Activated CD8-positive, alpha-beta T cell treated with anti-CD3 and anti-CD28 coated beads for 36 hours (primary cell): ENCODE data around the gene ZNF77. TPM values are rescaled to one million over a fixed set of nuclear protein-coding genes. Genes with fewer than 3 reads are reported as not detected.
"Not testable (repeated sequence)": the region's sequence is repeated elsewhere in the genome, so short reads cannot be mapped to it uniquely, and the experiment has no call there.

ENCODE experiments used
- ATAC-seq: fragments of 200-7000 bp; cut with Tn5 transposase; one replicate; pipeline ENCODE4 v1.10.0; 2021; ENCODE audit warnings: mild to moderate bottlenecking, moderate library complexity
- CTCF ChIA-PET: fragments of 350-600 bp; sonication (Branson Sonifier 250); formaldehyde crosslinking; loops from one replicate; lab custom pipeline; 2021; ENCODE audit warnings: antibody characterized with exemption; lab: Charles Lee
- POLR2A ChIA-PET: fragments of 350-600 bp; sonication (Branson Sonifier 250); formaldehyde crosslinking; loops from one replicate; lab custom pipeline; 2021; ENCODE audit warnings: antibody characterized with exemption; lab: Charles Lee
- DNase-seq: peaks from one replicate; pipeline ENCODE4 v3.0.0-alpha.2; 2020
- H3K27ac Mint-ChIP-seq: one replicate; pipeline ENCODE4 v1.8.0; 2021; ENCODE audit warnings: mild to moderate bottlenecking, mixed read lengths
- H3K27me3 Mint-ChIP-seq: one replicate; pipeline ENCODE4 v1.8.0; 2021; ENCODE audit warnings: mixed read lengths
- H3K36me3 Mint-ChIP-seq: one replicate; pipeline ENCODE4 v1.8.0; 2021; ENCODE audit warnings: low read depth, mixed read lengths
- H3K4me1 Mint-ChIP-seq: one replicate; pipeline ENCODE4 v1.8.0; 2021; ENCODE audit warnings: low read depth, mixed read lengths
- H3K4me3 Mint-ChIP-seq: one replicate; pipeline ENCODE4 v1.8.0; 2021; ENCODE audit warnings: mild to moderate bottlenecking, moderate library complexity, mixed read lengths
- H3K9me3 Mint-ChIP-seq: one replicate; pipeline ENCODE4 v1.8.0; 2021; ENCODE audit warnings: mixed read lengths
- intact Hi-C: fragments of 100-400 bp; cut with micrococcal nuclease; formaldehyde crosslinking; loops from one replicate; pipeline ENCODE4 v1.10.0; 2022
- total RNA-seq, 2 experiments: library from RNA; stranded (reverse); gene quantifications; one replicate each; pipeline ENCODE4 v1.2.3, GENCODE V29; 2021
- TF ChIP-seq, protein P1 (sequence below): fragments of 200-600 bp; IDR thresholded peaks from one replicate; pipeline ENCODE4 v1.8.0; 2022; ENCODE audit warnings: antibody characterized with exemption, mild to moderate bottlenecking

ZNF77 gene
- total RNA-seq, 2 experiments from 2014 or later: 2.6 to 2.8 TPM

DNA sequence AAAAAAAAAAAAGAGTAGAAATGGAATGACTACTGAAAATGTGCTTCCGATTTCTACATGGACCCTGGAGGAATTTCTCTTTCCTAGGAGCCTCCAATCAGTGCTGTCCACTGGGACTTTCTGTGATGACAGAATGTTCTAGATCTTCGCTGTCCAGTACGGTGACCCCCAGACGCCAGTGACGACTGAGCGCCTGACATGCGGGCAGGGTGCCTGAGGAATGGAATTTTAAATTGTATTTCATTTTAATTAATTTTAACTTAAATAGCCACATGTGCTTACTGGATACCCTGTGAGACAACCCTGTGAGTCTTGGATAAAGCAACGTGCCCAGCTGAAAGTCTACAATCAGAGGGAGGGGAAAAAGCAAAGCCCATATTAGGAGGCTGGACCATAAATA lies 28.5 kb upstream of the ZNF77 start:
- ChIA-PET POLR2A (no interaction called here), CTCF (interaction anchor here (5.2 kb wide), 1 partner anchor 22 kb away, joined by 22 read pairs; no protein-coding TSS in a partner anchor)
- Mint-ChIP-seq H3K27ac (no peak overlapping the region), H3K27me3 (peaks cover 5% of the 10 kb centered on the region), H3K36me3 (no peaks in the 10 kb centered on the region), H3K9me3 (no peaks in the 10 kb centered on the region), H3K4me3 (no peak overlapping the region), H3K4me1 (peaks cover 18% of the 10 kb centered on the region)
- intact Hi-C loops: no loop called here
- ATAC-seq: no peak
- DNase-seq: no peak
- TF ChIP-seq, protein P1, sequence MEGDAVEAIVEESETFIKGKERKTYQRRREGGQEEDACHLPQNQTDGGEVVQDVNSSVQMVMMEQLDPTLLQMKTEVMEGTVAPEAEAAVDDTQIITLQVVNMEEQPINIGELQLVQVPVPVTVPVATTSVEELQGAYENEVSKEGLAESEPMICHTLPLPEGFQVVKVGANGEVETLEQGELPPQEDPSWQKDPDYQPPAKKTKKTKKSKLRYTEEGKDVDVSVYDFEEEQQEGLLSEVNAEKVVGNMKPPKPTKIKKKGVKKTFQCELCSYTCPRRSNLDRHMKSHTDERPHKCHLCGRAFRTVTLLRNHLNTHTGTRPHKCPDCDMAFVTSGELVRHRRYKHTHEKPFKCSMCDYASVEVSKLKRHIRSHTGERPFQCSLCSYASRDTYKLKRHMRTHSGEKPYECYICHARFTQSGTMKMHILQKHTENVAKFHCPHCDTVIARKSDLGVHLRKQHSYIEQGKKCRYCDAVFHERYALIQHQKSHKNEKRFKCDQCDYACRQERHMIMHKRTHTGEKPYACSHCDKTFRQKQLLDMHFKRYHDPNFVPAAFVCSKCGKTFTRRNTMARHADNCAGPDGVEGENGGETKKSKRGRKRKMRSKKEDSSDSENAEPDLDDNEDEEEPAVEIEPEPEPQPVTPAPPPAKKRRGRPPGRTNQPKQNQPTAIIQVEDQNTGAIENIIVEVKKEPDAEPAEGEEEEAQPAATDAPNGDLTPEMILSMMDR: no peak

DNA sequence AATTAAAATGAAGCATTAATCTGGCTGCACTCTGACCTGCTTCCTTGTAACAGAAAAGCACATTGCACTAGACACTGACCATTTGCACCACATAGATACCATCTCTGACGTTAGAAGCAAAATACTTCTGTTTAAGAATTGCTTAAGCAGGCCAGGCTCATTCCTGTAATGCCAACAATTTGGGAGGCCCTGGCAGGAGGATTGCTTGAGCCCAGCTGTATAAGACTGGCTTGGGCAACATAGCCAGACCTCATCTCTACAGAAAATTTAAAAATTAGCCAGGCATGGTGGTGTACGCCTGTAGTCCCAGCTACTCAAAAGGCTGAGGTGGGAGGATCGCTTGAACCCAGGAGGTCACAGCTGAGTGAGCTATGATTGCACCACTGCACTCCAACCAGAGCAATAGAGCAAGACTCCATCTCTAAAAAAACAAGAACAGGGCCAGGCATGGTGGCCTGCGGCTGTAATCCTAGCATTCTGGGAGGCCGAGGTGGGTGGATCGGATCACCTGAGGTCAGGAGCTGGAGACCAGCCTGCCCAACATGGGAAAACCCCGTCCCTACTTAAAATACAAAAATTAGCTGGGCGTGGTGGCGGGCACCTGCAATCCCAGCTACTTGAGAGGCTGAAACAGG lies 25.5 kb upstream of the ZNF77 start:
- Mint-ChIP-seq H3K4me1 (peaks cover 5% of the 10 kb centered on the region), H3K36me3 (no peaks in the 10 kb centered on the region), H3K27me3 (peaks cover 5% of the 10 kb centered on the region), H3K4me3 (no peak overlapping the region), H3K27ac (no peak overlapping the region), H3K9me3 (no peaks in the 10 kb centered on the region)
- DNase-seq: no peak
- CTCF ChIA-PET: interaction anchor here (1.4 to 2.1 kb wide), 2 partner anchors 82 to 134 kb away, joined by 3 to 8 read pairs; no protein-coding TSS in a partner anchor
- intact Hi-C loops: no loop called here
- no peak for ATAC-seq
- POLR2A ChIA-PET: no interaction called here
- TF ChIP-seq, protein P1: no peak

- DNase-seq: no peak
- Mint-ChIP-seq H3K4me3 (no peak overlapping the region), H3K9me3 (no peaks in the 10 kb centered on the region), H3K27me3 (no peaks in the 10 kb centered on the region), H3K27ac (no peak overlapping the region), H3K36me3 (no peaks in the 10 kb centered on the region), H3K4me1 (no peaks in the 10 kb centered on the region)
- TF ChIP-seq, protein P1: no peak
- ChIA-PET POLR2A (interaction anchor here (0.8 kb wide), 1 partner anchor 128 kb away, joined by 3 read pairs; no protein-coding TSS in a partner anchor), CTCF (interaction anchor here (2.0 to 2.1 kb wide), 2 partner anchors 18 to 140 kb away, joined by 5 to 10 read pairs; no protein-coding TSS in a partner anchor)
- intact Hi-C loops: loop anchor here (10.0 kb wide), 1 partner anchor 136 kb away; no protein-coding TSS in a partner anchor
- no peak for ATAC-seq
These were observed 24.3 kb upstream of the ZNF77 start for GRCh38 chr19:2969104-2969504.

DNA sequence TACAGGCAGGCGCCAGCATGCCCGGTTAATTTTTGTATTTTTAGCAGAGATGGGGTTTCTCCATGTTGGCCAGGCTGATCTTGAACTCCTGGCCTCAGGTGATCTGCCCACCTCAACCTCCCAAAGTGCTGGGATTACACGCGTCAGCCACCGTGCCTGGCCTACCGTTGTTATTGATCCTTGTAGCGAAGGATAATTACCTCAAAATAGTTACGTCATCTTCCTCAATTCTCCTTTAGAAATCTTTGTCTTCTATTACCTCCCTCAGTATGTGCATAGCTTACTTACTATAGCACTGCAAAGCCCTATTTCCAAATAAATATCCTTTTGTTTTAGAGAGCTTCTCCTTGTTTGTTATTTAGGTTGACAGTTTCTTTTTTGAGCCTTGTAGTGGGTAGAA lies 23.2 kb upstream of the ZNF77 start:
- no peaks in the 10 kb centered on the region for H3K27me3 Mint-ChIP-seq
- CTCF ChIA-PET: interaction anchor here (1.1 to 2.1 kb wide), 4 partner anchors 17 to 177 kb away, joined by 3 to 10 read pairs (median 4); no protein-coding TSS in a partner anchor
- TF ChIP-seq, protein P1: no peak
- no peak for ATAC-seq
- no peaks in the 10 kb centered on the region for H3K36me3 Mint-ChIP-seq
- no peak overlapping the region for H3K4me3 Mint-ChIP-seq
- H3K9me3 Mint-ChIP-seq: no peaks in the 10 kb centered on the region
- DNase-seq: no peak
- intact Hi-C loops: loop anchor here (10.0 kb wide), 1 partner anchor 137 kb away; no protein-coding TSS in a partner anchor
- POLR2A ChIA-PET: interaction anchor here (0.6 kb wide), 1 partner anchor 413 kb away, joined by 3 read pairs; no protein-coding TSS in a partner anchor
- no peak overlapping the region for H3K27ac Mint-ChIP-seq
- H3K4me1 Mint-ChIP-seq: no peaks in the 10 kb centered on the region

DNA sequence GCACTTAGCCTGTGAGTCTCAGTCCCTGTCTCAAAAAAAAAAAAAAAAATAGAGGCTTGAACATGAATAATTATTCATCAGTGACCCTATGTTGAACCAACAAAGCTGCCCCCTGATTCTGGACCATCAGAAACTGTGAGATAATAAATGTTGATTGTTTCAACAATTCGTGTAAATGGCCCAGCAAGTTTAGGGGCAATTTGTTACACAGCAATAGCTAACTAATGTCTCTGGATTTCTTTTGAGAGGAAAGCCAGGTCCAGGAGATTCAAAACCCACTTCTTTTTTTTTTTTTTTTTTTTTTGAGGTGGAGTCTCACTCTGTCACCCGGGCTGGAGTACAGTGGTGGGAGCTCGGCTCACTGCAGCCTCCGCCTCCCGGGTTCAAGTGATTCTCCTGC lies 20.1 kb upstream of the ZNF77 start:
- Mint-ChIP-seq H3K4me3 (no peak overlapping the region), H3K36me3 (no peaks in the 10 kb centered on the region), H3K27me3 (no peaks in the 10 kb centered on the region), H3K4me1 (peaks cover 3% of the 10 kb centered on the region), H3K27ac (no peak overlapping the region), H3K9me3 (no peaks in the 10 kb centered on the region)
- ChIA-PET CTCF (interaction anchor here (2.1 to 2.7 kb wide), 2 partner anchors 14 to 140 kb away, joined by 7 to 21 read pairs; no protein-coding TSS in a partner anchor), POLR2A (no interaction called here)
- TF ChIP-seq, protein P1: no peak
- intact Hi-C loops: loop anchor here (10.0 kb wide), 1 partner anchor 140 kb away; no protein-coding TSS in a partner anchor
- ATAC-seq: no peak
- no peak for DNase-seq

DNA sequence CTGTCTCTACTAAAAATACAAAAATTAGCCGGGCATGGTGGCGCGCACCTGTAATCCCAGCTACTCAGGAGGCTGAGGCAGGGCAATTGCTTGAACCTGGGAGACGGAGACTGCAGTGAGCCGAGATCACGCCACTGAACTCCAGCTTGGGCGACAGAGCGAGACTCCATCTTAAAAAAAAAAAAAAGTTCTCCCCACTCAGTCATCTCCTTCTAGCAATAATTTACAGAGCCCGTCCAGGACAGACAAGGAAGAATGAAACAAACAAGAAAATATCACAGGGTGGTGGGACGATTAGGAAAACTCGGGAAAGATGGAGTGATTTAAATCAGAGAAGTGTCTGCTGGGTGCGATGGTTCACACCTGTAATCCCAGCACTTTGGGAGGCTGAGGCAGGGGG lies 18.9 kb upstream of the ZNF77 start:
- POLR2A ChIA-PET, H3K27ac Mint-ChIP-seq, H3K4me1 Mint-ChIP-seq, DNase-seq, H3K9me3 Mint-ChIP-seq, ATAC-seq, H3K27me3 Mint-ChIP-seq, H3K36me3 Mint-ChIP-seq, H3K4me3 Mint-ChIP-seq: not testable (repeated sequence)
- CTCF ChIA-PET: interaction anchor here (1.5 to 3.2 kb wide), 8 partner anchors 13 to 162 kb away, joined by 3 to 20 read pairs (median 12); partner anchors contain the start of gene TLE6
- intact Hi-C loops: loop anchor here (10.0 kb wide), 1 partner anchor 141 kb away; no protein-coding TSS in a partner anchor
